HG03432 (cell line): ENCODE results near the gene PPEF2.

ENCODE experiments used
- ATAC-seq: cut with Tn5 transposase; IDR thresholded peaks from one replicate; pipeline ENCODE4 v1.9.1; 2021; ENCODE audit warnings: mild to moderate bottlenecking, moderate library complexity; ENCODE audit not compliant: unreplicated experiment

PPEF2 gene

DNA sequence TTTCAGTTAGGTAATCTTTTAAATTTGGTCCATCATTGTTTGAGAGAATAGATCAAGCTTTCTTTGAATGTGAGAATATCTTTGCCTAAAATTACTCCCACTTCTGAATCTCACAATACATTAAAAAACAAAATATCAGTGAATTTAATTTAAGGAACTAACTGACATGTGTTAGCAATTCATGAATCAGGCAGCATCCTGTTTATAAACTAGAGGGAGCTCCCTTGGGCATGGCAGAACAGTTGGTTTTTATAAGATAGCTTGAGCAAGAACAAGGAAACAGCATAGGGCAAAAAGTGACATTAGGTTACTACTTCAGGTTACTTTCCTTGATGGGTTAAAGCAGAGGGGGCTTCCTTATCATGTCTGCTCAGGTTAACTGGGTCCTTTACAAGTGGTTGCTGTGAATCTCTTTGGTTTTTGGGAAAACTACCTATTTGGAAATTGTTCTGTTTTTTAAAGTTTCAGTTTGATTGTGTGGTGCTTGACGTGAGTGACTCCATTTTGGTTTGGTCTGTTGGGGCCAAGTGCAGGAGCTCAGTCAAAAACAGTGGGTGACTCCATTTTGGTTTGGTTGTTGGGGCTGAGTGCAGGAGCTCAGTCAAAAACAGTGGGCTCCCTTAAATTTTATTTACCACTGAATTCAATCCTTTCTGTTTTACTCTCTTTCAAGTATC, 68.0 kb downstream of the PPEF2 start:
- no peak for ATAC-seq

DNA sequence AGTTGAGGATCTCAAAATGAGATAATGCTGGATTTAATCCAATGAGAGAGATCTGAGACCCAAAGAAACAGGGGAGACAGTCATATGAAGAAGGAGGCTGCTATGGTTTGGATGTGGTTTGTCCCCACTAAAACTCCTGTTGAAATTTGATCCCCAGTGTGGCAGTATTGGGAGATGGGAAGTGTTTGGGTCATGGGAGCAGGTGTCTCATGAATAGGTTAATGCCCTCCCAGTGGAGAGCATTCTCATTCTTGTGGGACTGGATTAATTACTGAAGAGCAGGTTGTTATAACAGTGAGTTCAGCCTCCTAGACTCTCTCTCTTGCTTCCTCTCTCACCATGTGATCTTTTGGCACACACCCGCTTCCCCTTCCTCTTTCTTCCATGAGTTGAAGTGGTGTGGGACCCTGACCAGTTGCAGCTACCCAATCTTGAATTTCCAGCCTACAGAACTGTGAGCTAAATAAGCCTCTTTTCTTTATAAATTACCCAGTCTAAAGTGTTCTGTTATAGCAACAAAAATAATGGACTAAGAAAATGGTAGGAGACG, 70.3 kb downstream of the PPEF2 start:
- ATAC-seq, result no peak

- ATAC-seq, result no peak
Observed at GRCh38 chr4:75830906-75831305, 71.3 kb downstream of the PPEF2 start.

GRCh38 chr4:75823812-75824211, 78.4 kb downstream of the PPEF2 start:
- no peak for ATAC-seq

DNA sequence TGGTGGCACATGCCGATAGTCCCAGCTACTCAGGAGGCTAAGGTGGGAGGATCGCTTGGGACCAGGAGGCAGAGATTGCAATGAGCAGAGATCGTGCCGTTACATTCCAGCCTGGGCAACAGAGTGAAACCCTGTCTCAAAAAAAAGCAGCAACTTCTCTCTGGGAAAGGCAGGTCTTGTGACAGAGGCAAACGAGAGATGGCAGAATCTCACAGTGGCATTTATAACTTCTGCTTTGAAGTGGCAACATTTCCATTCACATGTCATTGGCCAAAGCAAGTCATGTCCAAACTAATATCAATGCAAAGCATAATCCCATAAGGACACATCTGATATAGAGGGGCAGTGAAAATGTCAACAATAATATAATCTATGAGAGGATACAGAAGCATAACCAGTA, 79.8 kb downstream of the PPEF2 start:
- no peak for ATAC-seq

DNA sequence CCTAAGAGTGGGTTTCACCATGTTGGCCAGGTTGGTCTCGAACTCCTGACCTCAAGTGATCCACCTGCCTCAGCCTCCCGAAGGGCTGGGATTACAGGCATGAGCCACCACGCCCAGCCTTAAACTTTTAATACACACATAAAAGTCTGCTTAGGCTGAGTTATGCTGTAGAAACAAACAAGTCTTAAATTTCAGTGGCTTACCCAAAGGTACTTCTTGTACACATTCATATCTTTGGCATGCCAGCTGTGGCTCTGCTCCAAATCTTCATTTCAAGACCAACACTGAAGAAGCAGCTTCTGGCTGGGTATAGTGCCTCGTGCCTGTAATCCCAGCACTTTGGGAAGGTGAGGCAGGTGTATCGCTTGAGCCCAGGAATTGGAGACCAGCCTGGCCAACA, 80.3 kb downstream of the PPEF2 start:
- ATAC-seq, result no peak

- ATAC-seq, result no peak
Observed at GRCh38 chr4:75821216-75821615, 81.0 kb downstream of the PPEF2 start.

DNA sequence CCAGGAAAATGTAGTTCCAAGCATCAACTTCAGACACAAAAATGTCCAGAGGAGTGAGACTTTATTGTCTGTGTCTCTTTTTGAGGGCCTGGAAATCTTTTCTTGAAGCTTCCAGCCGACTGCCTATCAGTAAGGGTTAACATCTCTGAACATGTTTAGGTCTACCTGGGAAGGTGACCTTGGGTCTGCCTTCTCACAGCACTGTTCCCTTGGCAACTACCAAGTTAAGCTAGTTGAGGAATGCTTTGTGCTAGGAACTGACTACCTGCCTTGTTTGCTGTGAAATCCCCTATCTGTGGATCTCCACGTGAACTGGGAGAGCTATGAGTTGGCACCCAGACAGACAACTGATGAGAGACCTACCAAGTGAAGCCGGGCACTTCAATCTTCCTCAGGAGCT, 81.6 kb downstream of the PPEF2 start:
- ATAC-seq, result no peak

DNA sequence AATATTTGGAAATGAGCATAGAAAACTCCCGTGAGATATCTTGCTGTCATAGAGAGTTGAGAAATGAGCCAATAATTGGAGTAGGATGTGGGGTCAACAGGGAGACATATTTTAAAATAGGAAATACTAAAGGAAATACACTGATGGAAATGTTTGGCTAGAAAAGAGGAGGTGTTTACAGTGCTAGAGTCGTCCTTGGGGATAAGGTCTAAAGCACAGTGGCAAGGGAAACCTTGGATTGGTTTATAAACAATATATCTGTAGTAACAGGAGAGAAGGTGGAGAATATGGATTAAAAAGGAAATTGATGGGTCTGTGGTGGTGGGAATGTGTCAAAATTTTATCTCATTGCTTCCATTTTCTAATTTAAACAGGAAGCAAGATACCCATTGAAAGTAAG, 82.1 kb downstream of the PPEF2 start:
- no peak for ATAC-seq

DNA sequence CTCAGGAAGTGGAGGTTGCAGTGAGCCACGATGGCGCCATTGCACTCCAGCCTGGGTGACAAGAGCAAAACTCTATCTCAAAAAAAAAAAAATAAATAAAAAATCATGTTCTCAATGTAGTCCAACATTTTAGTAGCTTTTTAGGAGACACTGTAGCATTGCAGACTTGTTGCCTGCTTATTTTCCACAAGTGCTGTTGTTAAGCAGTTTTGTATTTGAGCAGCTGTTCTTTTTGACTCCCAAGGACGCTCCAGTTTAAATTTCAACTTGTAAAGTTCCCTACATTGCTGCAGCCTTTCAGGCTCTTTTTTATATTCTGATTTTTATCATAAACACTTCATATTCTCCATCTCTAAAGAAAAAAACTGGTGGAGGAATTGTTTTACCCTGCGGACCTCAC, 83.1 kb downstream of the PPEF2 start:
- ATAC-seq, result no peak

- ATAC-seq, result no peak
Observed at GRCh38 chr4:75817901-75818300, 84.4 kb downstream of the PPEF2 start.
